Activated T-cell treated with anti-CD3 and anti-CD28 coated beads for 1 hour (primary cell): Measurements from ENCODE around the gene BOD1L2.

Source experiments
- DNase-seq: peaks from one replicate; pipeline ENCODE4 v3.0.0-alpha.2; 2020; ENCODE audit warnings: low read depth

BOD1L2 gene

GRCh38 chr18:57150081-57150480 is 3.2 kb downstream of the BOD1L2 start:
- no peak for DNase-seq

GRCh38 chr18:57150828-57151227 is 3.9 kb downstream of the BOD1L2 start:
- DNase-seq = no peak

- DNase-seq = no peak
Measured at GRCh38 chr18:57154191-57154830, 7.4 kb downstream of the BOD1L2 start.

GRCh38 chr18:57164401-57164800 is 17.5 kb downstream of the BOD1L2 start:
- no peak for DNase-seq

GRCh38 chr18:57167617-57168308 is 20.9 kb downstream of the BOD1L2 start:
- no peak for DNase-seq

GRCh38 chr18:57171026-57171425 is 24.1 kb downstream of the BOD1L2 start:
- DNase-seq = no peak

- no peak for DNase-seq
Measured at GRCh38 chr18:57175532-57175931, 28.6 kb downstream of the BOD1L2 start.

- DNase-seq = no peak
Measured at GRCh38 chr18:57185434-57185833, 38.5 kb downstream of the BOD1L2 start.

- DNase-seq = no peak
Measured at GRCh38 chr18:57188851-57189557, 42.1 kb downstream of the BOD1L2 start.

GRCh38 chr18:57190026-57190425 is 43.1 kb downstream of the BOD1L2 start:
- no peak for DNase-seq

GRCh38 chr18:57194070-57194469 is 47.2 kb downstream of the BOD1L2 start:
- DNase-seq = no peak

GRCh38 chr18:57194622-57195021 is 47.7 kb downstream of the BOD1L2 start:
- no peak for DNase-seq

- no peak for DNase-seq
Measured at GRCh38 chr18:57195341-57195740, 48.5 kb downstream of the BOD1L2 start.

GRCh38 chr18:57197261-57197660 is 50.4 kb downstream of the BOD1L2 start:
- no peak for DNase-seq

GRCh38 chr18:57198073-57198472 is 51.2 kb downstream of the BOD1L2 start:
- DNase-seq = no peak
